Sigmoid colon (tissue), 4 donors: ENCODE measurements around the gene MACROD2.

Experiments
- CTCF ChIP-seq, 4 experiments: fragments of 450-650 bp in 3 of 4; fragments of 200-600 bp in 1 of 4; IDR thresholded peaks; one replicate each; pipeline ENCODE4 v1.5.1; 2016 to 2019; ENCODE audit warnings: antibody characterized with exemption in 4 of 4, mild to moderate bottlenecking in 3 of 4, moderate library complexity in 2 of 4
- EP300 ChIP-seq, 4 donors: sonication (generic); formaldehyde crosslinking; IDR thresholded peaks; one replicate each; pipeline ENCODE4 v1.6.1; 2017; ENCODE audit warnings: antibody characterized with exemption in 4 of 4
- POLR2A ChIP-seq, 2 donors: fragments of 450-650 bp; IDR thresholded peaks; one replicate each; pipeline ENCODE4 v1.6.1; 2016; ENCODE audit warnings: antibody characterized with exemption in 2 of 2, mild to moderate bottlenecking in 2 of 2, moderate library complexity in 2 of 2
- POLR2AphosphoS5 ChIP-seq, 4 donors: sonication (generic); formaldehyde crosslinking; IDR thresholded peaks; one replicate each; pipeline ENCODE4 v1.6.1; 2017; ENCODE audit warnings: antibody characterized with exemption in 4 of 4

GRCh38 chr20:15141861-15142260, 1146.5 kb downstream of the MACROD2 start:
- TF ChIP-seq CTCF (IDR thresholded peaks at IDR 0.05) (no peak), EP300 (IDR thresholded peaks at IDR 0.05) (no peak), POLR2AphosphoS5 (IDR thresholded peaks at IDR 0.05) (no peak), POLR2A (IDR thresholded peaks at IDR 0.05) (no peak)
